Parathyroid adenoma (tissue), 2 donors: ENCODE results near the gene CLEC16A.

ENCODE experiments used
- H2AFZ ChIP-seq: fragments of 300-600 bp; sonication (generic); one replicate; pipeline ENCODE4 v1.7.0; 2017; ENCODE audit warnings: antibody characterized with exemption, mild to moderate bottlenecking
- H3K27ac ChIP-seq: fragments of 300-600 bp; sonication (generic); one replicate; pipeline ENCODE4 v1.7.0; 2017
- H3K27me3 ChIP-seq: fragments of 300-600 bp; sonication (generic); one replicate; pipeline ENCODE4 v1.7.0; 2017; ENCODE audit warnings: low read length; ENCODE audit not compliant: control insufficient read depth, insufficient read depth
- H3K36me3 ChIP-seq: fragments of 300-600 bp; sonication (generic); one replicate; pipeline ENCODE4 v1.7.0; 2017; ENCODE audit warnings: low read length; ENCODE audit not compliant: control insufficient read depth, insufficient read depth
- H3K4me1 ChIP-seq: fragments of 300-600 bp; sonication (generic); one replicate; pipeline ENCODE4 v1.7.0; 2017; ENCODE audit warnings: control low read depth
- H3K4me2 ChIP-seq: fragments of 300-600 bp; sonication (generic); one replicate; pipeline ENCODE4 v1.7.0; 2017; ENCODE audit warnings: low read length
- H3K4me3 ChIP-seq: fragments of 300-600 bp; sonication (generic); one replicate; pipeline ENCODE4 v1.7.0; 2017; ENCODE audit warnings: low read depth, low read length
- H3K79me2 ChIP-seq: fragments of 300-600 bp; sonication (generic); one replicate; pipeline ENCODE4 v1.7.0; 2017; ENCODE audit warnings: control low read depth
- H3K9ac ChIP-seq: fragments of 300-600 bp; sonication (generic); one replicate; pipeline ENCODE4 v1.7.0; 2017; ENCODE audit warnings: mild to moderate bottlenecking
- H3K9me3 ChIP-seq: fragments of 300-600 bp; sonication (generic); one replicate; pipeline ENCODE4 v1.7.0; 2017; ENCODE audit warnings: low read length; ENCODE audit not compliant: control insufficient read depth
- TF ChIP-seq, protein P1 (sequence below): fragments of 300-600 bp; sonication (generic); IDR thresholded peaks from one replicate; pipeline ENCODE4 v1.7.0; 2017; ENCODE audit warnings: antibody characterized with exemption, mild to moderate bottlenecking
- donor health status: primary hyperparathyroidism.

CLEC16A gene

DNA sequence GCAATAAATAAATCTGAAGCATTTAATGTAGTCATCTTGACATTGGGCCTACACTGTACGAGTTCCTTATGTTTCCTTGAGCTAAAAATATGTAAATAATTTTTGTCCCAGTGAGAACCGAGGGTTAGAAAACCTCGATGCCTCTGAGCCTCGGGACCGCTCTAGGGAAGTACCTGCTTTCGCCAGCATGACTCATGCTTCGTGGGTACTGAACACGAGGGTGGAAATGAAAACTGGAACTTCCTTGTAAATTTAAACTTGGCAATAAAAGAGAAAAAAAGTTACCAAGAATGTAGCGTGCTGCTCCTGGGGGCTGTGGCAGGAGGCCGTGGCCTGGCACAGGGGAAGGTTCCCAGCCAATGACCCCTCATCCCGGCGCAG lies 237.5 kb downstream of the CLEC16A start:
- no peak overlapping the region for H3K9ac ChIP-seq
- no peak overlapping the region for H3K27ac ChIP-seq
- no peaks in the 10 kb centered on the region for H3K4me1 ChIP-seq
- TF ChIP-seq, protein P1, sequence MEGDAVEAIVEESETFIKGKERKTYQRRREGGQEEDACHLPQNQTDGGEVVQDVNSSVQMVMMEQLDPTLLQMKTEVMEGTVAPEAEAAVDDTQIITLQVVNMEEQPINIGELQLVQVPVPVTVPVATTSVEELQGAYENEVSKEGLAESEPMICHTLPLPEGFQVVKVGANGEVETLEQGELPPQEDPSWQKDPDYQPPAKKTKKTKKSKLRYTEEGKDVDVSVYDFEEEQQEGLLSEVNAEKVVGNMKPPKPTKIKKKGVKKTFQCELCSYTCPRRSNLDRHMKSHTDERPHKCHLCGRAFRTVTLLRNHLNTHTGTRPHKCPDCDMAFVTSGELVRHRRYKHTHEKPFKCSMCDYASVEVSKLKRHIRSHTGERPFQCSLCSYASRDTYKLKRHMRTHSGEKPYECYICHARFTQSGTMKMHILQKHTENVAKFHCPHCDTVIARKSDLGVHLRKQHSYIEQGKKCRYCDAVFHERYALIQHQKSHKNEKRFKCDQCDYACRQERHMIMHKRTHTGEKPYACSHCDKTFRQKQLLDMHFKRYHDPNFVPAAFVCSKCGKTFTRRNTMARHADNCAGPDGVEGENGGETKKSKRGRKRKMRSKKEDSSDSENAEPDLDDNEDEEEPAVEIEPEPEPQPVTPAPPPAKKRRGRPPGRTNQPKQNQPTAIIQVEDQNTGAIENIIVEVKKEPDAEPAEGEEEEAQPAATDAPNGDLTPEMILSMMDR = no peak
- H3K4me2 ChIP-seq = no peak overlapping the region
- H2AFZ ChIP-seq = no peak overlapping the region
- H3K79me2 ChIP-seq = no peaks in the 10 kb centered on the region
- no peaks in the 10 kb centered on the region for H3K27me3 ChIP-seq
- no peaks in the 10 kb centered on the region for H3K9me3 ChIP-seq
- H3K36me3 ChIP-seq = no peaks in the 10 kb centered on the region
- no peak overlapping the region for H3K4me3 ChIP-seq

DNA sequence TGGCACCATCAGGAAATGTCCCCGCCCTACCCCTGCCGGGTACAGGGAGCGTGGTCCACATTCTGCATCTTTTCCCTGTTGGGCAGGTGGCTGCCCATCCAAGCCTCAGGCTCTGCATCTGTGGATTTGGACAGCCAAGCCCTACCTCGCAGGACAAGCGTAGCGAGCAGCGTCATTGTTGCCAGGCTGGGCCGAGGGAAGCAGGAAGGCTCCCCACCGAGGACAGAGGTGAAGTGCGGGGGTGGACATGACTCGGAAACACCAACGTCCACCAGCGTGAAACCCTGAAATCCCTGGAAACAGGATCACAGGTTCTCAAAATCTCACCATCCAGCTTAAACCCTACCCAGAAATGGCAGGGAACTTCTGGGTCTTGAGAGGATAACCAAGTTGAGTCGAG lies 238.0 kb downstream of the CLEC16A start:
- Histone ChIP-seq H3K27me3 (no peaks in the 10 kb centered on the region), H3K4me3 (no peak overlapping the region), H3K4me2 (no peak overlapping the region), H2AFZ (no peak overlapping the region), H3K9me3 (no peaks in the 10 kb centered on the region), H3K4me1 (no peaks in the 10 kb centered on the region), H3K9ac (no peak overlapping the region), H3K79me2 (no peaks in the 10 kb centered on the region), H3K27ac (no peak overlapping the region), H3K36me3 (no peaks in the 10 kb centered on the region)
- TF ChIP-seq, protein P1 = no peak

DNA sequence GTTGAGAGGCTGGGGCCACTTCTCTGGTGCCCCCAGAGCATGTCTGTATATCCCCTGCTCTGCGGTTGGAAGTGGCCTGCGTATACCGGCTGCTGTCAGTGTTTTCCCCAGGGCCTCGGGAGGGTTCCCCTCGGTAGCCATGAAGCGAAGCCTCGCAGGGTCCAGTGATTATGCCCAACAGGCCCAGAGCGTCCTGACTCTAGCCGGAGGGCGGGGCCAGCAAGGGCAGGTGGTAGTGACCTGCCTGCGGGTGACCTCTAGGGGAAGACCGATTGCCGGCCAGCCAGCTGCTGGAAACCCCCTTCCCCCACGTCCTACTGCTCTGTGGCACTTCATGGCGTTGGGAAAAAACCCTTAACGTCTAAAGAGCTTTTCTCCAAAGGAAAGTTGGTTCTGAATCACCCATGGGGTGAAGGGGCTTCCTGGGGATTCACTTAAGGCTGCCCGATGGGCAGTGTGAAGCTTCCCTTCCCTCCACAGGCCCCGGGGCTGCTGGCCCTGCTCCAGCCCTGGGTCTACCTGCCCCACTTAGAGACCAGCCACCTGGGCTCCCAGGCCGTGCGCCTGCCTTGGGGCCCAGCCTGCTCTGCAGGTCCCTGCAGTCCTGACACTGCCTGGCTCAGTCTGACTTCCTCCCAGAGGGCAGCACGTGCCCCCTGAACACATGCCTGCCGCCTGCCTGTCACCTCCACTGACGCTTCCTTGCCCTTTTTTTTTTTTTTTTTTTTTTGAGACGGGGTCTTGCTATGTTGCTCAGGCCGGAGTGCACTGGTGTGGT lies 238.9 kb downstream of the CLEC16A start:
- no peaks in the 10 kb centered on the region for H3K9me3 ChIP-seq
- no peak overlapping the region for H3K27ac ChIP-seq
- H3K79me2 ChIP-seq = no peaks in the 10 kb centered on the region
- no peaks in the 10 kb centered on the region for H3K4me1 ChIP-seq
- TF ChIP-seq, protein P1 = no peak
- H3K27me3 ChIP-seq = no peaks in the 10 kb centered on the region
- H3K9ac ChIP-seq = no peak overlapping the region
- H3K4me2 ChIP-seq = no peak overlapping the region
- no peak overlapping the region for H3K4me3 ChIP-seq
- no peak overlapping the region for H2AFZ ChIP-seq
- no peaks in the 10 kb centered on the region for H3K36me3 ChIP-seq

DNA sequence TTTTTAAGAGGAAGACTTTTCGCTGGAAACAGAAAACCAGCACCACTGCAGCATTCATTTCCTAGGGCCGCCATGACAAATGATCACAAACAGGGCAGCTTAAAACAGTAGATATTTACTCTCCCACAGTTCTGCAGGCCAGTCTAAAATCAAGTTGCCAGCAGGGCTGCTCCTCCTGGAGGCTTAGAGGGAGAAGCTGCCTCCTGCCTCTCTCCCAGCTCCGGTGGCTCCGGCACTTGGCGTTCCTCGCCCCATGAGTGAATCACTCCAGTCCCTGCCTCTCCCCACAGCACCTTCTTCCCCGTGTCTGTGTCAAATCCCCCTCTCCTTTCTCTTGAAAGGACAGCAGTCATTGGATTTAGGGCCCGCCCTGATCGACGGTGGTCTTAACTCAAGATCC lies 239.6 kb downstream of the CLEC16A start:
- TF ChIP-seq, protein P1 = no peak
- no peaks in the 10 kb centered on the region for H3K36me3 ChIP-seq
- H3K79me2 ChIP-seq = no peaks in the 10 kb centered on the region
- no peaks in the 10 kb centered on the region for H3K4me1 ChIP-seq
- H3K27ac ChIP-seq = no peak overlapping the region
- H3K27me3 ChIP-seq = no peaks in the 10 kb centered on the region
- no peaks in the 10 kb centered on the region for H3K9me3 ChIP-seq
- H3K4me2 ChIP-seq = no peak overlapping the region
- no peak overlapping the region for H2AFZ ChIP-seq
- H3K4me3 ChIP-seq = no peak overlapping the region
- no peak overlapping the region for H3K9ac ChIP-seq

DNA sequence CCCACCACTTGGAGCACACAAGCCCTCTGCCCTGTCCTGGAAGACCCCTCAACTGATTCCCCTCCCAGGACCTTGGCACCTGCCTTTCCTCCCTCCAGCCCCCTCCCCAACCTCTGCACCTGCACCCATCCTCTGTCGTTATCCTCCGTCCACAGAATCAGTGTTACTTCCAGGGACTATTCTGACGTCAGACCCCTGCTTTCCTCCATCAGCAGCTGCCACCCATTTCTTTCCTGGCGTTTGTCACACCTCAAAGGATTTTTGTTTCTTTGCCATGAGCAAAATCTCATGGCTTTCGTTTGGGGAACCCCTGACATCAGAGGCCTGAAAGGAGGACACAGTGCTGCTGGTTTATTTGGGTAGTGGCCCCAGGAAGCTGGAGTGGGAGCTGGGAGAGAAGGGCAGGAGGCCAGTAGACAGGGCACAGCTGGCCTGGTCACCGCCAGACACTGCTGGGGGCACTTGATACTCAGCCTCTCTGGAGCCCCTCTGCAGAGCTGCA lies 243.2 kb downstream of the CLEC16A start:
- Histone ChIP-seq H3K27ac (no peak overlapping the region), H2AFZ (no peak overlapping the region), H3K9ac (no peak overlapping the region), H3K4me1 (no peaks in the 10 kb centered on the region), H3K79me2 (no peaks in the 10 kb centered on the region), H3K36me3 (no peaks in the 10 kb centered on the region), H3K4me2 (no peak overlapping the region), H3K9me3 (no peaks in the 10 kb centered on the region), H3K4me3 (no peak overlapping the region), H3K27me3 (no peaks in the 10 kb centered on the region)
- TF ChIP-seq, protein P1 = no peak
